ENCODE results near the gene NUMA1. TPM values are rescaled to one million over a fixed set of nuclear protein-coding genes. Genes with fewer than 3 reads are reported as not detected.
A peak's percentile ranks its signal among the peaks of the same experiment; 100 is the strongest.

NUMA1 gene
- total and polyA plus RNA-seq, 2 experiments from 2014 or later, result 33.2 to 104 TPM

GRCh38 chr11:72010529-72011233 lies 69.7 kb downstream of the NUMA1 start:
- Mint-ChIP-seq H3K9me3 (peaks cover 2% of the 10 kb centered on the region; the same call in 1 of the 3 replicates), H3K4me1 (no peaks in the 10 kb centered on the region; the same call in 2 of the 3 replicates), H3K27me3 (ENCODE audit: insufficient read depth, low read depth, poor library complexity) (peaks cover 39% of the 10 kb centered on the region), H3K27ac (no peak overlapping the region), H3K36me3 (ENCODE audit: low read depth) (peaks cover 91% of the 10 kb centered on the region), H3K4me3 (no peak overlapping the region)
- TF ChIP-seq NANOG (IDR thresholded peaks at IDR 0.05; ENCODE audit: borderline replicate concordance), result no peak
- no peak for TF ChIP-seq JUNB (IDR thresholded peaks at IDR 0.05; ENCODE audit: unreplicated experiment)
- TF ChIP-seq ZNF331 (CRISPR knock-in tag; IDR thresholded peaks at IDR 0.05; ENCODE audit: low read depth), result no peak
- TF ChIP-seq ZNF114 (CRISPR knock-in tag; IDR thresholded peaks at IDR 0.05), result no peak
- TF ChIP-seq, protein P1, sequence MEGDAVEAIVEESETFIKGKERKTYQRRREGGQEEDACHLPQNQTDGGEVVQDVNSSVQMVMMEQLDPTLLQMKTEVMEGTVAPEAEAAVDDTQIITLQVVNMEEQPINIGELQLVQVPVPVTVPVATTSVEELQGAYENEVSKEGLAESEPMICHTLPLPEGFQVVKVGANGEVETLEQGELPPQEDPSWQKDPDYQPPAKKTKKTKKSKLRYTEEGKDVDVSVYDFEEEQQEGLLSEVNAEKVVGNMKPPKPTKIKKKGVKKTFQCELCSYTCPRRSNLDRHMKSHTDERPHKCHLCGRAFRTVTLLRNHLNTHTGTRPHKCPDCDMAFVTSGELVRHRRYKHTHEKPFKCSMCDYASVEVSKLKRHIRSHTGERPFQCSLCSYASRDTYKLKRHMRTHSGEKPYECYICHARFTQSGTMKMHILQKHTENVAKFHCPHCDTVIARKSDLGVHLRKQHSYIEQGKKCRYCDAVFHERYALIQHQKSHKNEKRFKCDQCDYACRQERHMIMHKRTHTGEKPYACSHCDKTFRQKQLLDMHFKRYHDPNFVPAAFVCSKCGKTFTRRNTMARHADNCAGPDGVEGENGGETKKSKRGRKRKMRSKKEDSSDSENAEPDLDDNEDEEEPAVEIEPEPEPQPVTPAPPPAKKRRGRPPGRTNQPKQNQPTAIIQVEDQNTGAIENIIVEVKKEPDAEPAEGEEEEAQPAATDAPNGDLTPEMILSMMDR (conservative IDR thresholded peaks at IDR 0.05; ENCODE audit: low read depth in 2 of 2), result no peak
- TF ChIP-seq STAT1 (IDR thresholded peaks at IDR 0.05; ENCODE audit: unreplicated experiment), result no peak
- TF ChIP-seq POLR2AphosphoS5 (IDR thresholded peaks at IDR 0.05; ENCODE audit: low read depth), result 0 out of 2 replicates have a peak, but pooled peaks have one; percentile 23
- TF ChIP-seq, protein P2, sequence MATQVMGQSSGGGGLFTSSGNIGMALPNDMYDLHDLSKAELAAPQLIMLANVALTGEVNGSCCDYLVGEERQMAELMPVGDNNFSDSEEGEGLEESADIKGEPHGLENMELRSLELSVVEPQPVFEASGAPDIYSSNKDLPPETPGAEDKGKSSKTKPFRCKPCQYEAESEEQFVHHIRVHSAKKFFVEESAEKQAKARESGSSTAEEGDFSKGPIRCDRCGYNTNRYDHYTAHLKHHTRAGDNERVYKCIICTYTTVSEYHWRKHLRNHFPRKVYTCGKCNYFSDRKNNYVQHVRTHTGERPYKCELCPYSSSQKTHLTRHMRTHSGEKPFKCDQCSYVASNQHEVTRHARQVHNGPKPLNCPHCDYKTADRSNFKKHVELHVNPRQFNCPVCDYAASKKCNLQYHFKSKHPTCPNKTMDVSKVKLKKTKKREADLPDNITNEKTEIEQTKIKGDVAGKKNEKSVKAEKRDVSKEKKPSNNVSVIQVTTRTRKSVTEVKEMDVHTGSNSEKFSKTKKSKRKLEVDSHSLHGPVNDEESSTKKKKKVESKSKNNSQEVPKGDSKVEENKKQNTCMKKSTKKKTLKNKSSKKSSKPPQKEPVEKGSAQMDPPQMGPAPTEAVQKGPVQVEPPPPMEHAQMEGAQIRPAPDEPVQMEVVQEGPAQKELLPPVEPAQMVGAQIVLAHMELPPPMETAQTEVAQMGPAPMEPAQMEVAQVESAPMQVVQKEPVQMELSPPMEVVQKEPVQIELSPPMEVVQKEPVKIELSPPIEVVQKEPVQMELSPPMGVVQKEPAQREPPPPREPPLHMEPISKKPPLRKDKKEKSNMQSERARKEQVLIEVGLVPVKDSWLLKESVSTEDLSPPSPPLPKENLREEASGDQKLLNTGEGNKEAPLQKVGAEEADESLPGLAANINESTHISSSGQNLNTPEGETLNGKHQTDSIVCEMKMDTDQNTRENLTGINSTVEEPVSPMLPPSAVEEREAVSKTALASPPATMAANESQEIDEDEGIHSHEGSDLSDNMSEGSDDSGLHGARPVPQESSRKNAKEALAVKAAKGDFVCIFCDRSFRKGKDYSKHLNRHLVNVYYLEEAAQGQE (IDR thresholded peaks at IDR 0.05; ENCODE audit: unreplicated experiment), result no peak
- Histone ChIP-seq H3K4me1 (ENCODE audit: insufficient read depth) (no peaks in the 10 kb centered on the region), H3K36me3 (ENCODE audit: insufficient read depth) (peaks cover 12% of the 10 kb centered on the region; the same call in 1 of the 2 replicates), H3K9me2 (ENCODE audit: insufficient read depth) (no peaks in the 10 kb centered on the region), H3K27me3 (ENCODE audit: insufficient read depth) (no peaks in the 10 kb centered on the region), H2AFZ (no peak overlapping the region), H4K20me1 (replicated peaks; ENCODE audit: insufficient read depth) (peaks cover 25% of the 10 kb centered on the region), H3F3A (replicated peaks; ENCODE audit: low read depth) (peaks cover 3% of the 10 kb centered on the region; the same call in 1 of the 2 replicates), H3K4me3 (no peak overlapping the region), H3K27ac (ENCODE audit: low read depth) (no peak overlapping the region), H3K4me2 (no peak overlapping the region), H3K79me2 (replicated peaks; ENCODE audit: insufficient read depth) (no peaks in the 10 kb centered on the region)
- DNase-seq (ENCODE audit: low spot score) (no peak), ATAC-seq (no peak)

DNA sequence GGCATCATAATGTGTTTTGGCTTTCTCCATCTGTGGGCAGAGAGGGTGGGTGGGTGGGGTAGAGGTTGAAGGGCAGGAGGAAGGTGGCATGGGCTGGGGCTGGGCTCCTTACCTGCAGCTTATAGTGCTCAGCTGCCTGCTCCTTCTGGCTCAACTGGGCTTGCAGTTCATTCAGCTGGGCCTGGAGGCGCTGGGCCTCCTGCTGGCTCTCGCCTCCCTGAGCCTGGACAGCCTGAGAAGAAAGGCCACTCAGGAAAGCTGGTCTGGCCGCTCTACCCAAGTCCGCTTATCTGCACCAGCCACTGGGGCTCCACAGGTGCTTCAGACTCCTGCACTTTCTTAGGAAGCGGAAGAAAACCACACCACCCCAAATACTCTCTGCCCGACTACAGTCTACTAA lies 71.2 kb downstream of the NUMA1 start:
- Histone ChIP-seq H3K36me3 (ENCODE audit: insufficient read depth) (peaks cover 11% of the 10 kb centered on the region; the same call in 1 of the 2 replicates), H3K79me2 (replicated peaks; ENCODE audit: insufficient read depth) (no peaks in the 10 kb centered on the region), H3K4me2 (no peak overlapping the region), H4K20me1 (replicated peaks; ENCODE audit: insufficient read depth) (peaks cover 25% of the 10 kb centered on the region), H3K27me3 (ENCODE audit: insufficient read depth) (no peaks in the 10 kb centered on the region), H3K27ac (ENCODE audit: low read depth) (no peak overlapping the region), H3K4me3 (no peak overlapping the region), H3K9me2 (ENCODE audit: insufficient read depth) (no peaks in the 10 kb centered on the region), H3K4me1 (ENCODE audit: insufficient read depth) (no peaks in the 10 kb centered on the region), H3F3A (replicated peaks; ENCODE audit: low read depth) (peaks cover 3% of the 10 kb centered on the region; the same call in 1 of the 2 replicates), H2AFZ (no peak overlapping the region)
- Mint-ChIP-seq H3K27me3 (ENCODE audit: insufficient read depth, low read depth, poor library complexity) (peaks cover 31% of the 10 kb centered on the region), H3K4me3 (no peak overlapping the region), H3K27ac (no peak overlapping the region), H3K4me1 (no peaks in the 10 kb centered on the region), H3K36me3 (ENCODE audit: low read depth) (peaks cover 91% of the 10 kb centered on the region), H3K9me3 (peaks cover 2% of the 10 kb centered on the region; the same call in 1 of the 3 replicates)
- ATAC-seq (no peak), DNase-seq (ENCODE audit: low spot score) (no peak)
- TF ChIP-seq ZNF114 (CRISPR knock-in tag; IDR thresholded peaks at IDR 0.05), result no peak
- no peak for TF ChIP-seq STAT1 (IDR thresholded peaks at IDR 0.05; ENCODE audit: unreplicated experiment)
- TF ChIP-seq ZNF331 (CRISPR knock-in tag; IDR thresholded peaks at IDR 0.05; ENCODE audit: low read depth), result no peak
- TF ChIP-seq NANOG (IDR thresholded peaks at IDR 0.05; ENCODE audit: borderline replicate concordance), result no peak
- TF ChIP-seq EZH2 (IDR thresholded peaks at IDR 0.05; ENCODE audit: low read depth, unreplicated experiment), result no peak
- TF ChIP-seq, protein P2 (IDR thresholded peaks at IDR 0.05; ENCODE audit: unreplicated experiment), result no peak
